ENCODE data around the gene SLC6A7. TPM values are rescaled to one million over a fixed set of nuclear protein-coding genes. Genes with fewer than 3 reads are reported as not detected.
"Not testable (repeated sequence)": the region's sequence is repeated elsewhere in the genome, so short reads cannot be mapped to it uniquely, and the experiment has no call there.

SLC6A7 gene
- total RNA-seq, 1 donor from 2014 or later, result 10.8 TPM

DNA sequence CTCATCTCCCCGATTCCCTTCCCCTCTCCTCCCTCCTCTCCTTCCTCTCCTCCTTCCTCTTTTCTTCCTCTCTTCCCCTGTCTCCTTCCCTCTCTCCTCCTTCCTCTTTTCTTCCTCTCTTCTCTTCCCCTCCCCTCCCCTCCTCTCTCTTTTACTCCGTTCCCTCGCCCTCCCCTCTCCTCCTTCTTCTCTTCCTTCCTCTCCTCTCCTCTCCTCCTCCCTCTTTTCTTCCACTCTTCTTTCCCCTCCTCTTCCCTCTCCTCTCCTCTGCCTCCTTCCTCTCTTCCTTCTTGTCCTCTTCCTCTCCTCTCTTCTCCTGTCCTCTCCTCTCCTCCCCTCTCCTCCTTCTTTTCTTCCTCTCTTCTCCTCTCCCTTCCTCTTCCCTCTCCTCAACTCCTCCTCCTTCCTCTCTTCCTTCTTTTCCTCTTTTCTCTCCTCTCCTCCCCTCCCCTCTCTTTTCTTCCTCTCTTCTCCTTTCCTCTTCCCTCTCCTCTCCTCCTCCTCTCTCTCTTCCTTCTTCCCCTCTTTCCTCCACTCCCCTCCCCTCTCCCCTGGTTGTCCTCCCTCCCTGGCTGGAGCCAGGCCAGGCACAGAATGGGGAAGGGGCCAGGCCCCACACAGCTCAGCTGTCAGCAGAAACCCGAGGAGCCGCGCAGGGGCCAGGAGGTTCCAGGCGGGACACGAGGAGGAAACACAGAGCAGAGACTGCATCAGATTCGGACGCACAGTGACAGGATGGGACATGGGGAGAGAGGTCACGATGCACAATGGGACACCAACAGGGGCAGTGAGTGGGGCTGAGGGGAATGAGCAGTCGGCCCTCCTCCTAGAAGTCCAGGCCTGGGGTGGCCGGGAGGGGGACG is 51.7 kb downstream of the SLC6A7 start:
- no peak for DNase-seq (ENCODE audit: low spot score)

DNA sequence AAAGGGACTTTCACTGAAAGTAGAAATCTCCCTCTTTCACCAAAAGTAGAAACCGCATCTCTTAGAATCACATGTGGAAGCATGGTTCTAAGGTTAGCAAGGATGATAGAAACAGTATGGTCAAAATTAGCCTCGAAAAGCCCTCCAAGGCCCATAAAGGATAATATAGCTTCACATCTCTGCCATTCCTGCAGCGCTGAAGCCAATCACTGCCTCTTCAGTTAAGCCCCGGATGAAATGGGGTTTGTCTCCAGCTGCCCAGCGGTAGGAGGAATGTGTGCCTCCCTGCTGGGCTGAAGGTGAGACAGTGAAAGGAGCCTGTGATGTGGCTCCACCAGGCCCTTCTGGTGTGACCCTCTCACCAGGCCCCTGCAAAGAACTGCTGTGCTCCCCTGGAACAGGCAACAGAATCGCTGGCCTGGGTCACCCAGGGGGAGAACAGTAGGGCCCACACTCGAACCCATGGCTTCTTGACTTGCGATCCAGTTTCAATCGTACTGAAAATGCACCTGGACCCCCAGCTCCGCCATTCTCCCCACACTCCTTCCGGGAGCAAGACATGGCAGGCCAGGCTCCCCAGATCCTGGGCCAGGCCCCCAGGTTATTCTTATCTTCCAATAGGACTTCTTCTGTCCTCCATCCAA is 52.5 kb downstream of the SLC6A7 start:
- DNase-seq (ENCODE audit: low spot score), result peak; percentile 80

DNA sequence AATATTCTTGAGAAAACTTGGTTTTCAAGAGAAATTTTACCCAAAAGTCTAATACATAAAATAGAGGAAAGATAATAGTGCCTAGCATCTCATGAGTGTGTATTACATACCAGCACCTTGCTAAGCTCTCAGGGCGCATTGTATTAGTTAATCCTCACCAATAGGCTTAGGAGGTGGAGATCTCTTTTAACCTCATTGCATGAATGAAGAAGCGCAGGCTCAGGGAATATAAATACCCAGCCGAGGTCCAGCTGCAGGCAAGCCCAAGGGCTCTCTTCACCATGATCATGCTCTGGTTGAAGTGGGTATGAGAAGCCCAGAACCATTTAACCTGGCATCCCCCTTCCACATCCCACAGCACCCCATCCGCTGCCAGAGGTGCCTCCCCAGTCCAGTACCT is 53.7 kb downstream of the SLC6A7 start:
- DNase-seq (ENCODE audit: low spot score), result no peak

DNA sequence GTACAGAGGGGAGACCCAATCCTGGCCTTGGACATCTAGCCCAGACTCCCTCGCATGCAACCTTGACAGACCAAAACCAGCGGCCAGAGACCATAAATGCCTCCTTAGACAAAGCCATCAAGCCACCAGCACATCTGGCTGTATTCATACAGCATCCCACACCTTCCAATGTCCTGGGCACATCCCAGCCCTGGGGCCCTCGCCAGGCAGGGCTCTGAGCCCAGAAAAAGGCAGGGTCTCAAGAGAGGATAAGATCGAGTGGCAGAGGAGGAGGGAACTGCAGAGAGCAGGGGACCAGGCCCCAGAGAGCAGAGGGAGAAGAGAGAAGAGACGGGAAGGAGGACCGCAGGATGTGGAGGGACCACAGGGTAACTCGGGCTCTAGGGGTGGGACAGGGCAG is 54.3 kb downstream of the SLC6A7 start:
- no peak for DNase-seq (ENCODE audit: low spot score)

DNA sequence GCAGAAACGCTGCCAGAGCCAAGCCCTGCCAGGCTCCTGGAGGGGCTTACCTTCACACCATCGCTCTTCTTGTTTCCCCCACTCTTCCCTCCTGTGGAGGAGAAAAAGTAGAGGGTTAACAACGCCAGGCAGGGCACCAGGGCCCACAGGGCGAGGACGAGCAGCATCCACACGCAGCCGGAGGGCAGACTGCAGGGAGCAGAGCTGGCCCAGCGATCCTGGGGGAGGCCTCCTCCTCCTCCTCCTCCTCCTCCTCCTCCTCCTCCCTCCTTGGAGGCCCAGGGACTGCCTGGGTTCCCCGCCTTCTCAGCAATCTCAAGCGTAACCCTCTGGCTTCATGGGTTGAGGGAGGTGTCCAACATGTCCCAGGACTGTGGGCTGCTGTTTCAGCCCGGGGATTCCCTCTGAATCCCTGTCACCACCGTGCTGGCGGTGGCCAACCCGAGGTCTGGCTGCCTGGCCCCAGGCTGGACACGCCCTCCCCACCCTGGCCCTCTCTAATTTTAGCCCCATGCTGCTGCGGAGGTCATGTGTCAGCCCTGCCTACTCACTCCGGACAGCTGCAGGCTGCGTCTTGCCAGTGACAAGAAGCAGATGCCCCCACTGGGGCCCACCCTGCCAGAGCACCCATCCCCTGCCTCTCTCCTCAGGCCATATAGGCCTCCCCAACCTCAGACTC is 55.4 kb downstream of the SLC6A7 start:
- peak; percentile 87 for DNase-seq (ENCODE audit: low spot score)

DNA sequence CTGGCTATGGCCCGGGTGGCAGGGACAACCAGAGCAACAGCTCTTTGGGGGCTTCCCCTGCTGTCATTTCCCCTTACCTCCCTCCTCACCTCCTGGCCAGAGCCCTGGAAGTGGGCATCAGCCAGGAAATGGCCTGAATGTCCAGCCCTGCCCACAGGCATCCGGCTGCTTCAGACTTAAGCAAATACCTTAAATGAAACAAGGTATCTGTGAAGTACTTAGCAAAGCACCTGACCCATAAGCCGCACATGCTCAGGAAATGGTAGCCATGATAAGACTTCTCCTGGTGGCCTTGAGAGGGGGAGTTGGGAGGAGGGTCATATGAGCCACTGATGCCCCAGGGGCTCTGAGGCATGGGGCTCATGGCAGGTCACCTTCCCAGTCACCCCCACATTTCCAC is 55.9 kb downstream of the SLC6A7 start:
- DNase-seq (ENCODE audit: low spot score), result no peak

DNA sequence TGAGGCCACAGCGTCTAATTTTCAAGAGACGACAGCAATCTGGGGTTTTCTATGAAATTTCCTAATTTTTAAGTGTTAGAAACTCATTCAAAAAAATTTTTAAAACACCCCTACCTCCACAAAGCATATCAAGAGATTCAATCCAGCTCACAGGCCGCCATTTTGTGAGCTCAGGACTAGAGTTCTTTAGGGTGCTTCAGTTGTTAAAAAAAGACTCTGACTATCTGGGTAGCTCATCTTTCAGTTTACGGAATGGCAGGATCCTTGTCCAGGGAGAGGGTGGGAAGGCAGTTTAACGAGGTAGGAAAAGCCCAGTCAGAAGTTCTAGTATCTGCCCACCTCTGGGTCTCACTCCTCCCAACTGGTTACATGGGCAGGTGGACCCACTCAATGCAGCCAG is 56.6 kb downstream of the SLC6A7 start:
- no peak for DNase-seq (ENCODE audit: low spot score)

DNA sequence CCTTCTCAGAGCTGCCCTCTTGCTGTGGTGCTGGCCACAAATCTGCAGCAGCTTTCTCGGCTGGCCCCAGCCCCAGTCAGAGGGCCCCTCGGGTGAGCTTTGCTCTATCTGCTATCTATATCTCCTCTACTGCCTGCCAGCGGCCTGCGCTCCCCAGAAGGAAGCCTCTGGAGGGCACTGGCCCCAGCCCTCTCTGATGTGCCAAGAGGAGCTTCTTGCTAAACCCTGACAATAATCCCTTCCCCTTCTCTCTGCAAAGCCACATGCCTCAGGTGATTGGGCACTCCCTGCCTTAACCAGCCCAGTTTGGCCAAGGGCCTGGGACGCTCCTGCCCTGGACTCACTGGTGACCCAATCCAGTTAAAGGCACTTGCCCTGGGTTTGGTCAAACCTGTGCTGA is 57.0 kb downstream of the SLC6A7 start:
- DNase-seq (ENCODE audit: low spot score), result peak; percentile 66

DNA sequence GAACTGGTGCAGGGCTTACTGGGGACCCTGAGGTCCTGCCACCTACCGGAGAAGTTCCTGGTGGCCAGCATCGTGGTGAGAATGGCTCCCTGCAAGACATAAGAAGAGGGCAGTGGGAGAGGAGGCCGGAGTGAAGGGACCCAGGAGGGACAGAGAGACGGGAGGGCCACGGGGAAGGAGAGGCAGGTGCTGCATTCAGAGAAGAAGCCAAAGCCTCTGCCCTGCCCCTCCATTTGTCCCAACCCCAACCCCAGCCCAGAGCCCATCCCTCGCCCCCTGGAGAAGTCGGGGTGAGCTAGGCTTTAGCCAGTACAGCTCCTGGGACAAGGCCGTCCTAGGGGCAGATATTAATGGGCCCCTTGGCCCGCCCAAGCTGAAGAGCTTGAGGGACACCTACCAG is 57.9 kb downstream of the SLC6A7 start:
- DNase-seq (ENCODE audit: low spot score), result no peak

DNA sequence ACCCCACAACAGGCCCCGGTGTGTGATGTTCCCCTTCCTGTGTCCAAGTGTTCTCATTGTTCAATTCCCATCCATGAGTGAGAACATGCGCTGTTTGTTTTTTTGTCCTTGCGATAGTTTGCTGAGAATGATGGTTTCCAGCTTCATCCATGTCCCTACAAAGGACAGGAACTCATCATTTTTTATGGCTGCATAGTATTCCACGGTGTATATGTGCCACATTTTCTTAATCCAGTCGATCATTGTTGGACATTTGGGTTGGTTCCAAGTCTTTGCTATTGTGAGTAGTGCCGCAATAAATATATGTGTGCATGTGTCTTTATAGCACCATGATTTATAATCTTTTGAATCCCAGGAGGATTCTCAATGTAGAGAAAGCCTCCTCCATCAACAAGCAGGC is 58.6 kb downstream of the SLC6A7 start:
- DNase-seq (ENCODE audit: low spot score), result not testable (repeated sequence)

DNA sequence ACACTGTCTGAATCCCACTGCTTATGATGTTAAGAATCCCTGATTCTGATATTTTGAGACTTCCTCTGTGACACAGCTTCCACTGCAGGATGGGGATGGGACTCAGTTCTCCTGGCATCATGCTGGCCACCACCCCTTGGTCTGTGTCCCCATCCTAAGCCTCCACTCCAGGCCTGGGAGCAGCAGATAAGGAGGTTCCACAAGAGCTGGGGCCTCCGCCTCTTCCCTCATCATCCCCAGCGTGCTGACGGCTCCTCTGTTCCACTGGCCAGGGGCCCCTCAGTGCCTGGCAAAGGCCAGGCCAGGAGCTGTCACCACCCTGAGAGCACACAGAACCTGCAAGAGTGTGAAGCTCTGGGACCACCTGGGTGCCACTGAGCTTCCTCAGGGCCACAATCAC is 59.1 kb downstream of the SLC6A7 start:
- no peak for DNase-seq (ENCODE audit: low spot score)

DNA sequence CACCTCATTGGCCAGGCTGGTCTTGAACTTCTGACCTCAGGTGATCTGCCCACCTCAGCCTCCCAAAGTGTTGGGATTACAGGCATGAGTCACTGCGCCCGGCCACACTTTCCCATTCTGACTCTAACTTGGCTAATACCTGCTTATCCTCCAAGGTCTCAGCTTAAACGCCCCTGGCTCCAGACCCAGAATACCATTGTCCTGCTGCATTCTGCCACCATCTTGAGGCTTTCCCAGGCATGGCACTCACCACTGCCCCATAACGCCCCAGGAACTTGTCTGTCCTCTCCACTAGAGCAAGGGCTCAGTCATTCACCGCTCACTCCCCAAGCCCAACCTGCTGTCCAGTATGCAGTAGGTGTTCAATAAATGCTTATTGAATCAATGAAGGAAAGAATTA is 59.9 kb downstream of the SLC6A7 start:
- no peak for DNase-seq (ENCODE audit: low spot score)

DNA sequence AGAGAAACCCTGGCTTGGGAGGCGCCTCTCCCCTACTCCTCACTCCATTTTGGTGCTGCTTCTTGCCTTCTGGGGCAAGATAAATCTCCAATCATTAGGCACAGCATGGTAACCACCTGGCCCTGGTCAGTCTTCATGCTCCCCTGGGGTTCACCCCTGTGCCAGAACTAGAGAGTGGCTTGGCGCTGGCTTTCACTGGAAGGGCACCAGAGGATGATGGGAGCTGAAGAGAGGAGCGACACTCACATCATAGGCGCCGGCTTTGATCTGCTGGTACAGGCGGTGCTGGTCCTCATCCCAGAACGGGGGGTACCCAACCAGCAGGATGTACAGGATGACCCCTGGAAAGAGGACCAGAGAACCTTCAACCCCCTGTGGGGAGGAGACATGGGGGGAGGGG is 61.6 kb downstream of the SLC6A7 start:
- no peak for DNase-seq (ENCODE audit: low spot score)

DNA sequence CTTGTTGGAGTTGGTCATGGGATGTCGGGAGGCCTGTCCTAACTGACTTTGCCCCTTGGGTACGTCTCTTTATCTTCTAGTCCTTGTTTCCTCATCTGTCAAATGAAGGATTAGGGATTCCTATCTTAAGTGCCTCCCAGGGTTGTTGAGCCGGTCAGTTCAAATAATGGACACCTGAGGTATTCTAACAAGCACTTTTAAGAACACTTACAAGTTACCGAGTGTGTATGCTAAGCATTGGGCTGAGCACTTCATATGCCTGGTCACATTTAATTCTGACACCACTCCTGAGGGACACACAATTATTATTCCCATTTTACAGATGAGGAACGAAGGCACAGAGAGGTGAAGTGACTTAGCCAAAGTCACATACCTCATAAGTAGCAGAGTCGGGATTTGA is 62.6 kb downstream of the SLC6A7 start:
- DNase-seq (ENCODE audit: low spot score), result no peak

DNA sequence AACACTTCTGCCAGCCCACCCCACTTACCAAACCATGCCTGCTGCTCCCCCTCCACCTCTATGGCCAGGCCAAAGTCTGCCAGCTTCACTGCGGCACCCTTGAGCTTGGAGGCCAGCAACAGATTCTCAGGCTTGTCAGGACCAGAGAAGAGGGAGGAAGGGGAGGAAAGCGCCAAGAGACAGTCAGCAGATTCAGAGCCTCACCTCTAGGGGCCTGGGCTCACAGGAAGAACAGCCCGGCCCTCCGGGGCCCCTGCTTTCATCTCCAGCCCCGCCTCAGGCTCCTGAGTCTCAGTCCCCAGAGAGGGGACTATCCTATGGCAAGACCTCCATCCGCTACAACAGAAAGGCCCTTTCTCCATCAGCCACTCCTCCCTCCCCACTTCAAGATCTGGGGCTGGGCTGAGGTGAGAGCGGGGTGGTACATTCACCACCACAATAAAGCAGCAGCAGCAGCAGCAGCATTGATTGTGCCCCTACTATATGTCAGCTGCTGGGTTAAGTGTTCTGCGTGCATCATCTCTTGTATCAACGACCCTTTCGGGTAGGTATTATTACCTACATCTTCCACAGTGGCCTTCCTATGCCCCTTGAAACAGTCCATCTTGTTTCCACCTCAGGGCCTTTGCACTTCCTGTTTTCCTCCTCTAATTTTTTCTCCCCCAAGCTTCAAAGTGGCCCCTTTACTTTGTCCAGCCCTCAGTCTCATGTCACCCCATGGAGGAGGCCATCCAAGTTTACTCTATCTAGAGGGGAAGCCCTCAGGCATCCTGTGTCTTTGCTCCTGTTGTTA is 63.8 kb downstream of the SLC6A7 start:
- DNase-seq (ENCODE audit: low spot score), result no peak

DNA sequence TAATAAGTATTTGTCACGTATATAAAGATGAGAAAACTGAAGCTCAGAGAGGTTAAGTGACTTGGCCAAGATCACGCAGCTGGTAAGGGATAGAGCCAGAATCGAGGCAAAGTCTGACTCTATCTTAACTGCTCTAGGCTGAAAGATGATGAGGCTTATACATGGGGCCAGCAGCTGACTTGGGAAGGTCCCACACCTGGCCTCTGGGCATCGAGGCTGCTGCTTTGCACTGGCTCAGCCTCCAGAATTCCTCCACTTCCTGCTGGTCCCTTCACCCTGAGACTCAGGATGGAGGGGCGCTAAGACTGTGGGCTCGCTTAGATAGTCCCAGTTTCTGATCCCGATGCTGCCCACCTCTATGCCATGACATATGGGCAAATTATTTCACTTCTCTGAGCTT is 64.5 kb downstream of the SLC6A7 start:
- no peak for DNase-seq (ENCODE audit: low spot score)

DNA sequence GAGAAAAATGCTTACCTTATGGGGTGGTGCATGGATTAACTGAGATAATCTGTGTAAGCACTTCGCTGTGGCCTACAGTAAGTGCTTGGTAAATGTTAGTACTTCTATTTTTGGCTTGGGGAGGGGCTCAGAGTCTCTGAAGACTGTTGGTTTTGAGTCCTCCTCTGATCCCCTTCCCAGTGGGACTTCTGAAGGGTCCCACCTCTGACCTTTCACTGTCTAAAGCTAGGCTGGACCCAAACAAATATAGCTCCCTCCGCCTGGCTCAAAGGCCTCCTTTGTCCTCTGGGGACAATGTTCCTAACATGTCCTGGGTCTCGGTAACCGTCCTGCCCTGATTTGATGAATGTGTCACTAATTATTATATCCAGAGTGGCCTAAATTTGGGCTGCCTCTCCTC is 64.9 kb downstream of the SLC6A7 start:
- DNase-seq (ENCODE audit: low spot score), result no peak

DNA sequence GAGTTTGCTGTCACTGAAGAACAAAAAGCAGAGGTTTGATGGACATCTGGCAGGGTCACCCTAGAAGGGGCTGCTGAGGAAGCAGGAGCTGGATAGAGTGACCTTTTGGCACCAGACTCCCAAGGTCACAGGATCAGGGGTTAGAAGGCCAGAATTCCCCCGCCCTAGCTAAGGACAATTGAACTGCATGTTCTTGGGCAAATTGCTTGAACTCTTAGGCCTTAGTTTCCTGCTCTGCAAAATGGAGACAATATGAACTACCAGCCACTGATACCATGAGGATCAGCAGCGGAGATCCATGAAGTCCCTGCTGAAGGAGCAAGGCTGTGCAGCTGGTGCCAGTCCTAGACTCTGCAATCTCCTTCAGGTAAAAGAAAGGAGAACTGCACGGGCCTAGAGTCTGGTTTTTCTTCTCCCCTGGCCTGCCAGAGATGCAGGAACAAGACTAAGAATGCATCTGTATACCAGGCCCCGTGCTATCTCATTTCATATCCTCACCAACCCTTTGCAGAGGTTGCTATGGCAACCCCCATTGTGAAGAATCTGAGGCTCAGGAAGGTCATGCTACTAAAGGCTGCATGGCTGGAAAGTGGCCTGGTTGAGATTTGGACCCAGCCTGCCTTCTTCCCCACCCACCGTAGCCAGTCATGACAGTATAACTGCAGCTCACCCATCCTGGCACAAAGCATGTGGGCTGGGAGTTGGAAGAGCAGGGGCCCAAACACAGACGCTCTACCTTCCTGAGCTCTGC is 66.0 kb downstream of the SLC6A7 start:
- peak; percentile 85 for DNase-seq (ENCODE audit: low spot score)

DNA sequence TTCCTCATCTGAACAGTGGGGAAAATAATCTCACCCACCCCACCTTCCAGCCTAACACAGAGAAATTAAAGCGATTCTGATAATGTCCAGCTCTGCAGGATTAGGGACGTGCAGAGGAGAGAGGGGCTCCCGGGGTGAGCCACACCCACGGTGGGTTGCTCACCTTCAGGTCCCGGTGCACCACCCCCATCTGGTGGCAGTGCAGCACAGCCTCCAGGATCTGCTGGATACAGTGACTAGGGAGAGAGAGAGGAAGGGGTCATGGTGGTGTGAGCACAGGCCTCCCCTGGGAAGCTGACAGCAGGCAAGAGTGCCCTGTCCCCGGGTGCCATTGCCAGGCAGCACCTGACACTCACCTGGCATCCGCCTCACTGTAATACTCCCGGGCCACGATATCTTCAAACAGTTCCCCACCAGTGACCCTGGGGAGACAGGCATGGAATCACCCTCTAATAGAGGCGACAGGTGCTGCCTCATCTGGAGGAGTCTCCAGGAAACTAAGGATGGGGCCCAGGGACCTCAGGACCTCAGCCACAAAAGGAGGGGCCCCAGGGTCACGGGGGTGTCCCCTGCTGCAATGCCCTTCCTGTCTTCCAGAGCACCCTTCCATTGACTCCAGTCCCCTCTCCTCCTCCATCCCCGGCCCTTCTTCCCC is 66.7 kb downstream of the SLC6A7 start:
- no peak for DNase-seq (ENCODE audit: low spot score)

DNA sequence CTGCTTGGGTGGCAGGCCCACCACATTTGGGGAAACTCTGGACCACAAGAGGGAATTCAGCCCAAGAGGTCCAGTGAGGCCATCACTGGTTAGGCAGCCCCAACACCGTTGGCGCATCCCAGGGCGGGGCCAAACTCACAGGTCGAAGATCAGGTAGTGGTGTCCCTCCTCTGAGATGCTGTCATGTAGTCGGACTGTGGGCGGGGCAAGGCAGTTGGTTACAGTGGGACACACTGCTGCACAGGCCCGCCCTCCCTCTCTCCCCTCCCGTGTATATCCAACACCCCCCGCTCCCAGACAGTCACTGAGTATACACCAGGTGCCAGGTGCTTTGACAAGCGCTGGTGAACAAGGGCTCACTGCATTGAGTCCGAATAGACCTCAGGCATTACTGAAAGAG is 67.6 kb downstream of the SLC6A7 start:
- DNase-seq (ENCODE audit: low spot score), result no peak

DNA sequence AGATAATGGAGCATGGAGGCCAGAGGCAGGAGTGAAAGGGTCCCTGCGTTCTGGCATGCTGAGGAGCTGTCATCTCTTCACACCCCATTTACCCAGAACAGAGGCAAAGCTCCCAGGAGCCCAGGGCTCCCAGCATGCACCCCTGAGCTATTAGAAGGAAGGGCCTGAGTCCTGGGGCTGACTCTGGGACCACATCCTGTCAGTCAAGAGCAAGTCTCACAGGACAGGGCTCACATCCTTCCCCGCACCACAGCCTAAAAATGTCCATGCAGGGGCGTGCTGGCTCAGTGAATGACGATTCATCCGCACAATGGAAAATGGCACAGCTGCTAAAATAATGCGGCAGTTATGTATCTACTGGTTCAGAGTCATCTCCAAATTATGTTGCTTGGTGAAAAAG is 68.3 kb downstream of the SLC6A7 start:
- no peak for DNase-seq (ENCODE audit: low spot score)

Data from umbilical cord (tissue), 2 donors.